SKM-1 treated with dmso at 0.1 percent for 144 hours (cell line): ENCODE measurements around the gene PTPN13.
"Not testable (repeated sequence)": the region's sequence is repeated elsewhere in the genome, so short reads cannot be mapped to it uniquely, and the experiment has no call there.

Experiments
- DNase-seq: peaks from one replicate; lab custom pipeline; 2025; ENCODE audit not compliant: unreplicated experiment; lab: John Stamatoyannopoulos, UW

The PTPN13 gene

GRCh38 chr4:86688026-86688425 lies 93.9 kb downstream of the PTPN13 start:
- DNase-seq: no peak

DNA sequence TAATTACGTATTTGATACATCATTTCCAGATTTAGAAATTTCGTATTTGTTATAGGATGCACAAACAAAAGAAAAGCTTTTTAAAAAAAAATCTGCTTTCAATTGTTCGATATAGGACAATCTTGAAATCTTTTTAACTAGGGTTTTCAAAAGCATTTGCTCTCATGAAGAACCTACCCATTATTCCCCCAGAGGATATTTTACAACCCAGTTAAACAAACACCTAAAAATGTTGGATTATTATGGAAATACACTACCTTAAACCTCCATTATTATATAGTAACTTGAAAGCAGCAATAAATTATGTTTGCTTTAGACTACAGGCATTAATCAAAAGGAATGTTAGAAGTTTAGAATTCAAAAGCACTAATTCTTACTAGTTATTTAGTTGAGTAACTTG lies 110.5 kb downstream of the PTPN13 start:
- no peak for DNase-seq

DNA sequence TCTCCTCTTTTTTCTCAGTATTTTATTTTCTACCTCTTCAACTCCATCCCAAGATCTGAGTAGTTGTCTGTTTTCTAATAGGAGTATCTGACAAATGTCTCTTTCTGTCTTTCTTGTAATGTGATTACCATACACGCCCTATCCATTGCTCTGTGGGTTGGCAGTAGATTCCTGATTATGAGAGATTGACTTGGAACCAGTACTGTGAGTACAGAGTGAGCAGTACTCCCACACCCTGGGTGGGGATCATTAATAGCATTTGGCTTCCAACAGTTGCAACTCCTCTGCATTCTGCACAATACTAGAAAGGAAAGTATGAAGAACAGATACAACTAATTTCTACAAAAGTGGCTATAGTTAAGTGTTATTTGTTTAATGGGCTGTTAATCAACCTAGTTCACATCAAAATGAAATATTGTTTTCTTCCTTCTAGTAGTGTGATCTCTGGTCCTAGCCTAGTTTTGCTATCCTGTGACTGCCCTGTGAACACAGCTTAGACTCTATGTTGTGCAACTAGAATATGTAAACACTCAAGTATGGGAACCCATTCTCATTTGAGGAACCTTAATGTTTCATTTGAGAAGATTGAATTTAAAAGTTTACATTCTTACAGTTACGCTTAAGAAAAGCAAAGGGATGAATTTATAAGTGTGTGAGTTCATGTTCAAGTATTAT lies 112.9 kb downstream of the PTPN13 start:
- DNase-seq: no peak

DNA sequence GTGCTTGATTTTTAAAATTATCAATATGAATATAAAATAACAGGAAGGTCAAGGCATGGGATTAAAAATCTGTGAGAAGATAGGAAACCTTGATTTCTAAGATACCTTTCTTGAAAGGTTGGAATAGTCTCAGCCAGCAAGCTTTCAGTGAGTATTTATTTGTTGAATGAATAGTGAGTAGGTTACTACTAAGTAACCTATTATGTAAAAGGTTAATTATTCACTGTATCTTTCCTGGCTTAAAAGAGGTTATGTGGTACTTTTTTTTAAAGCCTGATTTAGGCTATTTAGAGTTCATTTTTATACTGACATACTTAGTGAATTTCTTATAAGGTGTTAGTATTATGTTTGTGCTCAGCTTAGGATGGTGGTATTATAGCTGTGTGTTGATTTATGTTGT lies 123.5 kb downstream of the PTPN13 start:
- DNase-seq: no peak

GRCh38 chr4:86718152-86718551 lies 124.0 kb downstream of the PTPN13 start:
- DNase-seq: no peak

DNA sequence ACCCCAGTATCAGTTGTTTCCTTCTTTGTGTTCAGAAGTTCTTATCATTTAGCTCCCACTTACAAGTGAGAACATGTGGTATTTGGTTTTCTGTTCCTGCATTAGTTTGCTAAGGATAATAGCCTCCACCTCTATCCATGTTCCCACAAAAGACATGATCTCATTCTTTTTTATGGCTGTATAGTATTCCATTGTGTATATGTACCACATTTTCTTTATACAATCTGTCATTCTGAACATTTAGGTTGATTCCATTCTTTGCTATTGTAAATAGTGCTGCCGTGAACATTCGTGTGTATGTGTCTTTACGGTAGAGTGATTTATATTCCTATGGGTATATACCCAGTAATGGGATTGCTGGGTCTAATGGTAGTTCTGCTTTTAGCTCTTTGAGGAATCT lies 125.0 kb downstream of the PTPN13 start:
- not testable (repeated sequence) for DNase-seq

DNA sequence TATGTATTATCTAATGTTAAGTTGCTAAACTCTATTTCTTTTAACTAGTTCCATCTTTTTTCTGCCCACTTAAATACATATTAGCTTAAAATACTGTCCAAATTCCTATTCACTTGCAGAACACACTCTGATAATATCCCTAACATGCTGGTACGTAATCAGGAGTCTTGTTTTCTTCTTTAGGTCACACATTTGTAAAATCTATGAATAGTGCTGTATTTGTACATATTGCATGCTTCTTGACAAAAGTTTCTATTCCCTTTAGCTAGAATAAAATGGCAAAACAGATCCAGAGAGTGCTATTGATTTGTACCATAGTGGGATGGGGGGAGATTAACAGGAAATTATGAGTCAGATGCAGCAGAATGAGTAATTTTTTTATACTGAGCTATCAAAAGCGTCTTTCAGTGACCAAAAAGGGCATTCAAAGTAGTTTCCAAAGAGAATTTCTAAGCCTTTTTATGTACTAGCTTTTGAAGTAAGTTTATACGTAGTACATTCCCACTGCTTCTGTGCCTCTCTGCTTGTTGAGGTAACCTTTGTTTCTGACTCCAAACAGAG lies 126.5 kb downstream of the PTPN13 start:
- no peak for DNase-seq

DNA sequence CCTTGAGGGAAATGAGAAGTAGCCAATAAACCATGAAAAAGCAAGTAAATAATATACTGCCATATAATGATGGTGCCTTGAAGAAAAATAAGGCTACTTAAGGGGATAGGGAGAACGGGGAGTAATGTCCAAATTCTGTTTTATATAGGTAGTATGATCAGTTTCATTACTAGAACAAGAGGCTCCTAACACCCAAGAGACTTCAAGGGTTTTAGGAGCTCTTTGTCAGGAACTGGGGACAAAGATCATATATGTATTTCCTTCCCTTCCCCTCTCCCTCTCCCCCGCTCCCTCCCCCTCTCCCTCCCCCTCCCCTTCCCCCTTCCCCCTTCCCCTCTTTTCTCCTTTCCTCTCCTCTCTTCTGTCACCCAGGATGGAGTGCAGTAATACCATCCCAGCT lies 127.3 kb downstream of the PTPN13 start:
- no peak for DNase-seq

GRCh38 chr4:86730310-86730709 lies 136.2 kb downstream of the PTPN13 start:
- DNase-seq: no peak

GRCh38 chr4:86737244-86737643 lies 143.1 kb downstream of the PTPN13 start:
- DNase-seq: no peak

DNA sequence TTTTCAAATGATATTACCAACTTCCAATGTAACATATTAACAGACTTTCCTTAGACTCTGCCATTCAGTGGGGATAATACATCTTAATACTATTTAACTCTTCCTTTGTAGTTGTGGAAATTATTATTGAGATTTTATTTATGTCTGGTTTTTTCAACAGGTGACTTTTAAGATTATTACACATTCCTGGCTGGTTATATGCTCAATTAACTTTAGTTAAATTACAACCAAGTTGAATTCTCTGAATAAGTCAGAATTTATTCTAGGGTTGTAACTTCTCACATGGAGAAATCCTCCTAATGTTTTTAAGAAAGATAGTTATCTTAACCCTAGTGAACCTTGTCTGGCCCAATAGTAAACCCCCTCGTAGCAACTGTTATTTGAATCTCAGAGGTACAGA lies 147.7 kb downstream of the PTPN13 start:
- DNase-seq: no peak

DNA sequence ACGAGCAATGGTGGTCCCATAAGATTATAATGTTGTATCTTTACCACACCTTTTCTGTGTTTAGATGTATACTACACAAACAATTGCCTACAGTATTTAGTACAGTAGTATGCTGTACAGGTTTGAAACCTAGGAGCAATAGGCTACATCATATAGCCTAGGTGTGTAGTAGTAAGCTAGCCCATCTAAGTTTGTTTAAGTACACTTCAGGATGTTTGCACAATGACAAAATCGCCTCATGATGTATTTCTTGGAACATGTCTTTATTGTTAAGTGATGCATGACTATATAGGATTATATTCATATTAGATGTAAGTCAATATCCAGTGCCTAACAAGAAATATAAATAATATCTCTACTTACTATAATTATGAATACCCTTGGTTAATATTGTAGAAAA lies 150.5 kb downstream of the PTPN13 start:
- no peak for DNase-seq

GRCh38 chr4:86749121-86749520 lies 155.0 kb downstream of the PTPN13 start:
- no peak for DNase-seq

GRCh38 chr4:86755388-86755787 lies 161.3 kb downstream of the PTPN13 start:
- no peak for DNase-seq

DNA sequence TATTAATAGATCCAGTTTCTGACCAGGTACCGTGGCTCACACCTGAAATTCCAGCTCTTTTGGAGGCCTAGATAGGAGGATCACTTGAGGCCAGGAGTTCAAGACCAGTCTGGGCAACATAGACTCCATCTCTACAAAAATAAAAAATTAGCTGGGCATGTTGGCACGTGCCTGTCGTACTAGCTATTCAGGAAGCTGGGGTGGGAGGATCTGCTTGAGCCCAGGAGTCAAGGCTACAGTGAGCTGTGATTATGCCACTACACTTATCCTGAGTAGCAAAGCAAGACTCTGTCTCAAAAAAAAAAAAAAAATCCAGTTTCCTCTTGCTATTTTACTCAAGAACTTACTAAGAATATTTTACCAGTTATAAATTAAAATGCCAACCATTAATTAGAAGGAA lies 163.4 kb downstream of the PTPN13 start:
- no peak for DNase-seq

DNA sequence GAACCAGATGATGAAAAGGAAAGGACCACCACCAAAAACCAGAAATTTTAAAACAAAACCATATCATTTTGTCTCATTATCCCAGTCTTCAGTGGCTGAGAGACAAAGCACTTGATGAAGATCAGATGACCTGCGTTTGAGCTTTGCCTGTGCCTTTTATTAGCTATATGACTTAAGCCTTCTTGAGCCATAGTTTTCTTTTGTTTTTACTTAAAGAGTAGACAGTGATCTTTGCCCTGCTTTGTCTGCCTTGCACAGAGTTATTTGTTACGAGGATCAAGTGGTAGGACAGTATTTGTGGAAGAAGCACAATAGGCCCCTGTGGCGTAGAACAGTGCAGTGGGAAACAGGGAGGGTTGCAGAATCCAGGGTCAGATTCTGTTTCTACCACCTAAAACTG lies 165.2 kb downstream of the PTPN13 start:
- no peak for DNase-seq

DNA sequence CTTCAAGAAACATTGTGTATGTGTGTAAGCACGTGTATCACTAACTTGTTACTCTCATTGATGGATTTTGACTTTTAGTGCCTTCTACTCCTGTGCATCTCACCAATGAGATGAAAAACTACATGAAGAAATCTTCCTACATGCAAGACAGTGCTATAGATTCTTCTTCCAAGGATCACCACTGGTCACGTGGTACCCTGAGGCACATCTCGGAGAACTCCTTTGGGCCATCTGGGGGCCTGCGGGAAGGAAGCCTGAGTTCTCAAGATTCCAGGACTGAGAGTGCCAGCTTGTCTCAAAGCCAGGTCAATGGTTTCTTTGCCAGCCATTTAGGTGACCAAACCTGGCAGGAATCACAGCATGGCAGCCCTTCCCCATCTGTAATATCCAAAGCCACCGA lies 168.5 kb downstream of the PTPN13 start:
- DNase-seq: no peak

DNA sequence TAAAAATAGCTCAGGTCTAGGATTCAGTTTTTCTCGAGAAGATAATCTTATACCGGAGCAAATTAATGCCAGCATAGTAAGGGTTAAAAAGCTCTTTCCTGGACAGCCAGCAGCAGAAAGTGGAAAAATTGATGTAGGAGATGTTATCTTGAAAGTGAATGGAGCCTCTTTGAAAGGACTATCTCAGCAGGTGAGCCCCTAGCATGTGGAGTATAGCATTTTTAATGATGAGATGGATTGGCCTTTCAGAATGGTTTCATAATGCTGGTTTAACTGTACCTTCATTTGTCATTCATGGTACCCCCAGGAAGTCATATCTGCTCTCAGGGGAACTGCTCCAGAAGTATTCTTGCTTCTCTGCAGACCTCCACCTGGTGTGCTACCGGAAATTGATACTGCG lies 175.7 kb downstream of the PTPN13 start:
- no peak for DNase-seq

DNA sequence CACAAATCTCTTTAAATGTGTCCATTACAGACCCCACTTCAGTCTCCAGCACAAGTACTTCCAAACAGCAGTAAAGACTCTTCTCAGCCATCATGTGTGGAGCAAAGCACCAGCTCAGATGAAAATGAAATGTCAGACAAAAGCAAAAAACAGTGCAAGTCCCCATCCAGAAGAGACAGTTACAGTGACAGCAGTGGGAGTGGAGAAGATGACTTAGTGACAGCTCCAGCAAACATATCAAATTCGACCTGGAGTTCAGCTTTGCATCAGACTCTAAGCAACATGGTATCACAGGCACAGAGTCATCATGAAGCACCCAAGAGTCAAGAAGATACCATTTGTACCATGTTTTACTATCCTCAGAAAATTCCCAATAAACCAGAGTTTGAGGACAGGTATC lies 177.0 kb downstream of the PTPN13 start:
- DNase-seq: no peak

DNA sequence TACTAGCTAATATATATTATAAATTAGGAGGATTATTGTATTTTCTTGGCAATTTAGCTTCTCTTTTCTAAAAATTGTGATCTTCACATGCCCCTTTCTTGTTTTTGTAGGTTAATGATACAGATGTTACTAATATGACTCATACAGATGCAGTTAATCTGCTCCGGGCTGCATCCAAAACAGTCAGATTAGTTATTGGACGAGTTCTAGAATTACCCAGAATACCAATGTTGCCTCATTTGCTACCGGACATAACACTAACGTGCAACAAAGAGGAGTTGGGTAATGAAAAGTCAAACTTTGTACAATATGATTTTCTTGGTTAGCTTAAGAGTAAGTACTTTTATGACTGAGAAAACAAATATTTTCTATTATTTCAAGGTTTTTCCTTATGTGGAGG lies 180.9 kb downstream of the PTPN13 start:
- DNase-seq: no peak

DNA sequence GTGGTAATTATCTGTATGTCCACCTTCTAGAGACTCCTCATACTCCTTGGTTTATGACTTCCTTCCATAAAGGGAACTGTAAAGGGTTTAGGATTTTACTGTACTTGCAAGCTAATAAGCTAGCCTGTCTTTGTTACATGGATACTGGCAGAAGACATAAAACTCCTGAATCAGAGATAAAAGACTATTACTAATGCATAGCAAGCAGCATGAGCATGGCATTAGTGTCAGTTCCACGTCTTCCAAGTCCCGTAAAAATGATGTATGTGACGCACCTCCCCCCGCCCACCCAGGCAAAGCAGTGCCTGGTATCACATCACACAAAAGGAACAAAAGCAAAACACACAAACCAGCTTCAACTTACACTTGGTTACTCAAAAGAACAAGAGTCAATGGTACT lies 184.1 kb downstream of the PTPN13 start:
- no peak for DNase-seq

GRCh38 chr4:86788826-86789225 lies 194.7 kb downstream of the PTPN13 start:
- no peak for DNase-seq

DNA sequence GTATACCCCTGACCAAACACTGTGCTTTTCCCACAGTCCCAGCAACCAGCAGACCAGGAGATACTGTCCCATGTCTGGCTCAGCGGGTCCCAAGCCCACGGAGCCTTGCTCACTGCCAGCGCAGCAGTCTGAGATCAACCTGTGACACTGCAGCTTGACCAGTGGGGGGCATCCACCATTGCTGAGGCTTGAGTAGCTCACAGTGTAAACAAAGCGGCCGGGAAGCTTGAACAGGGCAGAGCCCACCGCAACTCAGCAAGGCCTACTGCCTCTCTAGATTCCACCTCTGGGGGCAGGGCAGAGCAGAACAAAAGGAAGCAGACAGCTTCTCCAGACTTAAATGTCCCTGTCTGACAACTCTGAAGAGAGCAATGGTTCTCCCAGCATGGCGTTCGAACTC lies 197.0 kb downstream of the PTPN13 start:
- no peak for DNase-seq
